H1 (cell line): ENCODE measurements around the gene GPX4.

Experiments used
- EP300 ChIP-seq, 2 experiments: IDR thresholded peaks; 1 replicate in 1 of 2; 2 replicates in 1 of 2; pipeline ENCODE4 v1.6.1; 2011 to 2012; ENCODE audit warnings: low read depth in 2 of 2, low read length in 2 of 2, mild to moderate bottlenecking in 2 of 2, borderline replicate concordance in 1 of 2, inconsistent platforms in 1 of 2, moderate library complexity in 1 of 2
- RNF2 ChIP-seq: fragments of 200-900, 300-1000 bp; sonication (generic); IDR thresholded peaks from 2 replicates; pipeline ENCODE4 v1.7.1; 2016; ENCODE audit warnings: borderline replicate concordance, low read depth, mild to moderate bottlenecking, antibody characterized with exemption, low read length; ENCODE audit not compliant: poor library complexity, severe bottlenecking; ENCODE audit errors: missing control alignments

GRCh38 chr19:1082928-1083816 is 20.6 kb upstream of the GPX4 start:
- TF ChIP-seq RNF2 (no peak), EP300 (IDR thresholded peaks at IDR 0.05; ENCODE audit: borderline replicate concordance in 1 of 2, low read depth in 2 of 2, low read length in 2 of 2) (no peak)
